ENCODE results near the gene CCDC142. TPM values are rescaled to one million over a fixed set of nuclear protein-coding genes. Genes with fewer than 3 reads are reported as not detected.
"Not testable (repeated sequence)": the region's sequence is repeated elsewhere in the genome, so short reads cannot be mapped to it uniquely, and the experiment has no call there.

CCDC142 gene
- total and polyA plus RNA-seq, 11 donors, result 4.4 to 13.4 (median 6.4) TPM

GRCh38 chr2:74486141-74486540 lies 3.3 kb upstream of the CCDC142 start:
- H3K4me1 ChIP-seq, result peaks cover 5 to 23% (median 19%) of the 10 kb centered on the region in 12 donors
- H3K27me3 ChIP-seq, result no peaks in the 10 kb centered on the region
- no peak for TF ChIP-seq POLR2A (IDR thresholded peaks at IDR 0.05)
- no peak for TF ChIP-seq CTCF (IDR thresholded peaks at IDR 0.05)
- ATAC-seq, result no peak
- intact Hi-C loops (cut with DNase I), result loop anchor here in 1 of 10 donors (5.0 kb wide), 1 partner anchor 41 kb away; the partner anchor contains the start of genes AUP1, DQX1 and HTRA2
- no peaks in the 10 kb centered on the region for H3K9me3 ChIP-seq
- no peak overlapping the region for H3K27ac ChIP-seq
- DNase-seq, result no peak
- 75 to 98% (median 95%) methylated on average over 2 of the region's 2 CpGs for WGBS, 4 donors
- peaks cover 0 to 67% (median 37%) of the 10 kb centered on the region in 9 donors for H3K36me3 ChIP-seq
- no peak overlapping the region for H3K4me3 ChIP-seq

GRCh38 chr2:74483675-74484164 lies 922 bp upstream of the CCDC142 start:
- peaks cover 0 to 67% (median 47%) of the 10 kb centered on the region in 9 donors for H3K36me3 ChIP-seq

GRCh38 chr2:74481961-74482800 lies 617 bp downstream of the CCDC142 start:
- WGBS, 4 donors, result 1 to 2% (median 1%) methylated on average over 36 to 80 of the region's 80 CpGs
- intact Hi-C loops (cut with DNase I), result loop anchor here in 6 of 10 donors (1.0 to 5.0 kb wide), 9 partner anchors 25 to 107 kb away; partner anchors contain the start of genes INO80B (in 2 of the 6) and PCGF1 (in 1 of the 6)
- Histone ChIP-seq H3K9me3 (no peaks in the 10 kb centered on the region), H3K36me3 (peaks cover 0 to 59% (median 50%) of the 10 kb centered on the region in 9 donors), H3K27me3 (no peaks in the 10 kb centered on the region), H3K4me3 (peak overlapping the region; percentile 71 to 98 (median 88)), H3K4me1 (peaks cover 5 to 34% (median 25%) of the 10 kb centered on the region in 12 donors), H3K27ac (peak overlapping the region; percentile 73 to 97 (median 92))
- TF ChIP-seq POLR2A (IDR thresholded peaks at IDR 0.05) (no peak), CTCF (IDR thresholded peaks at IDR 0.05) (no peak)
- DNase-seq, result peak in 1 of 5 donors; percentile 85
- peak; percentile 12 to 72 (median 68) for ATAC-seq

More at GRCh38 chr2:74483675-74484164, 922 bp upstream of the CCDC142 start:
- peak overlapping the region; percentile 71 to 98 (median 88) for H3K4me3 ChIP-seq
- H3K27ac ChIP-seq, result peak overlapping the region in 8 of 12 donors; percentile 87 to 97 (median 90)
- not testable (repeated sequence) for H3K9me3 ChIP-seq, DNase-seq, H3K27me3 ChIP-seq, ATAC-seq
- intact Hi-C loops (cut with DNase I), result loop anchor here (1.0 to 5.0 kb wide), 12 partner anchors 23 to 105 kb away; partner anchors contain the start of genes AUP1 (in 3 of the 10), HTRA2 (in 3 of the 10), INO80B (in 2 of the 10) and PCGF1 (in 2 of the 10)
- 79 to 82% (median 80%) methylated on average over 19 of the region's 19 CpGs for WGBS, 4 donors
- H3K4me1 ChIP-seq, result peaks cover 5 to 31% (median 25%) of the 10 kb centered on the region in 12 donors

GRCh38 chr2:74481431-74481830 lies 1.4 kb downstream of the CCDC142 start:
- Histone ChIP-seq H3K4me1 (peaks cover 5 to 42% (median 25%) of the 10 kb centered on the region in 12 donors), H3K27ac (peak overlapping the region in 6 of 12 donors; percentile 87 to 97 (median 89)), H3K9me3 (no peaks in the 10 kb centered on the region), H3K4me3 (peak overlapping the region; percentile 71 to 98 (median 88)), H3K36me3 (peaks cover 0 to 57% (median 45%) of the 10 kb centered on the region in 9 donors), H3K27me3 (no peaks in the 10 kb centered on the region)
- DNase-seq (no peak), ATAC-seq (no peak)
- intact Hi-C loops (cut with DNase I), result loop anchor here in 2 of 10 donors (5.0 kb wide), 2 partner anchors 51 to 106 kb away; no protein-coding TSS in a partner anchor
- no peak for TF ChIP-seq POLR2A (IDR thresholded peaks at IDR 0.05)
- no peak for TF ChIP-seq CTCF (IDR thresholded peaks at IDR 0.05)
- 47 to 69% (median 61%) methylated on average over 3 of the region's 3 CpGs for WGBS, 4 donors

All from heart left ventricle (tissue), 16 donors.